MM.1S (cell line): ENCODE results near the gene PRF1.

Experiments
- DNase-seq: peaks from one replicate; pipeline ENCODE4 v3.0.0-alpha.2; 2015
- H2AFZ ChIP-seq: fragments of 300-600 bp; sonication (generic); 2 replicates; pipeline ENCODE4 v1.6.0; 2016; ENCODE audit warnings: antibody characterized with exemption, low read length
- H3F3A ChIP-seq: fragments of 300-600 bp; sonication (generic); 2 replicates; pipeline ENCODE4 v1.6.1; 2016; ENCODE audit warnings: mild to moderate bottlenecking, antibody characterized with exemption, low read length, moderate library complexity, mixed read lengths; ENCODE audit not compliant: insufficient read depth
- H3K27ac ChIP-seq: fragments of 300-600 bp; sonication (generic); 2 replicates; pipeline ENCODE4 v1.5.1; 2016; ENCODE audit warnings: mild to moderate bottlenecking, low read length
- H3K27me3 ChIP-seq: fragments of 300-600 bp; sonication (generic); replicated peaks from 2 replicates; pipeline ENCODE4 v1.6.0; 2016; ENCODE audit warnings: low read length; ENCODE audit not compliant: insufficient read depth
- H3K36me3 ChIP-seq: fragments of 300-600 bp; sonication (generic); replicated peaks from 2 replicates; pipeline ENCODE4 v1.6.1; 2016; ENCODE audit warnings: mild to moderate bottlenecking, low read length, mixed read lengths; ENCODE audit not compliant: insufficient read depth
- H3K4me1 ChIP-seq: fragments of 300-600 bp; sonication (generic); 2 replicates; pipeline ENCODE4 v1.6.1; 2016; ENCODE audit warnings: low read length, mixed read lengths
- H3K4me2 ChIP-seq: fragments of 300-600 bp; sonication (generic); 2 replicates; pipeline ENCODE4 v1.6.0; 2016; ENCODE audit warnings: low read depth, low read length
- H3K4me3 ChIP-seq: fragments of 300-600 bp; sonication (generic); 2 replicates; pipeline ENCODE4 v1.5.1; 2016; ENCODE audit warnings: low read length, mixed read lengths
- H3K79me2 ChIP-seq: fragments of 300-600 bp; sonication (generic); 2 replicates; pipeline ENCODE4 v1.6.1; 2016; ENCODE audit warnings: mixed run types, low read length, mixed read lengths
- H3K9ac ChIP-seq: fragments of 300-600 bp; sonication (generic); 2 replicates; pipeline ENCODE4 v1.6.1; 2016; ENCODE audit warnings: low read length, mixed read lengths
- H3K9me2 ChIP-seq: fragments of 300-600 bp; sonication (generic); replicated peaks from 2 replicates; pipeline ENCODE4 v1.6.1; 2016; ENCODE audit warnings: mild to moderate bottlenecking, low read length, mixed read lengths; ENCODE audit not compliant: insufficient read depth
- H3K9me3 ChIP-seq: fragments of 300-600 bp; sonication (generic); replicated peaks from 2 replicates; pipeline ENCODE4 v1.6.1; 2016; ENCODE audit warnings: mild to moderate bottlenecking, low read length, mixed read lengths; ENCODE audit not compliant: insufficient read depth
- H4K20me1 ChIP-seq: fragments of 300-600 bp; sonication (generic); 2 replicates; pipeline ENCODE4 v1.6.1; 2016; ENCODE audit warnings: mild to moderate bottlenecking, low read length, moderate library complexity, mixed read lengths; ENCODE audit not compliant: insufficient read depth
- CTCF ChIP-seq: fragments of 300-600 bp; sonication (generic); IDR thresholded peaks from 2 replicates; pipeline ENCODE4 v1.5.1; 2016; ENCODE audit warnings: antibody characterized with exemption, low read length, mixed read lengths
- EZH2 ChIP-seq: fragments of 300-600 bp; sonication (generic); optimal IDR thresholded peaks from 2 replicates; pipeline ENCODE3; 2017; ENCODE audit warnings: low read depth, mild to moderate bottlenecking, antibody characterized with exemption, low read length, mixed read lengths
- EZH2phosphoT487 ChIP-seq: fragments of 300-600 bp; sonication (generic); IDR thresholded peaks from 2 replicates; pipeline ENCODE4 v1.6.1; 2018; ENCODE audit warnings: antibody characterized with exemption, low read length

PRF1 gene

GRCh38 chr10:70571236-70571635 lies 31.3 kb downstream of the PRF1 start:
- Histone ChIP-seq H3K9me2 (no peaks in the 10 kb centered on the region), H3K36me3 (peaks cover 3% of the 10 kb centered on the region; the same call in 1 of the 2 replicates), H2AFZ (no peak overlapping the region), H3K4me2 (no peak overlapping the region), H4K20me1 (no peaks in the 10 kb centered on the region), H3K27me3 (no peaks in the 10 kb centered on the region), H3K4me1 (peaks cover 25% of the 10 kb centered on the region), H3K9ac (no peak overlapping the region), H3K79me2 (no peaks in the 10 kb centered on the region), H3K27ac (no peak overlapping the region), H3K9me3 (no peaks in the 10 kb centered on the region), H3K4me3 (no peak overlapping the region), H3F3A (peaks cover 27% of the 10 kb centered on the region)
- no peak for TF ChIP-seq CTCF
- no peak for TF ChIP-seq EZH2phosphoT487
- TF ChIP-seq EZH2, result no peak
- DNase-seq, result no peak

- Histone ChIP-seq H3K36me3 (peaks cover 3% of the 10 kb centered on the region), H3K4me2 (no peak overlapping the region), H3K9me2 (no peaks in the 10 kb centered on the region), H3K27me3 (no peaks in the 10 kb centered on the region), H3K9me3 (no peaks in the 10 kb centered on the region), H3K9ac (no peak overlapping the region), H3K79me2 (no peaks in the 10 kb centered on the region), H3K4me3 (no peak overlapping the region), H4K20me1 (no peaks in the 10 kb centered on the region), H3F3A (peaks cover 9% of the 10 kb centered on the region; the same call in 1 of the 2 replicates), H2AFZ (no peak overlapping the region), H3K4me1 (peaks cover 9% of the 10 kb centered on the region; the same call in 1 of the 2 replicates), H3K27ac (no peak overlapping the region)
- DNase-seq, result no peak
- no peak for TF ChIP-seq EZH2
- no peak for TF ChIP-seq CTCF
- no peak for TF ChIP-seq EZH2phosphoT487
These were observed 33.6 kb downstream of the PRF1 start for GRCh38 chr10:70568781-70569495.

- Histone ChIP-seq H3K4me3 (no peak overlapping the region), H3F3A (peaks cover 1% of the 10 kb centered on the region; the same call in 1 of the 2 replicates), H3K9ac (no peak overlapping the region), H3K4me2 (no peak overlapping the region), H3K9me2 (no peaks in the 10 kb centered on the region), H3K4me1 (0 out of 2 replicates have a peak, but pooled peaks cover 1% of the 10 kb centered on the region), H3K27me3 (no peaks in the 10 kb centered on the region), H3K79me2 (no peaks in the 10 kb centered on the region), H4K20me1 (no peaks in the 10 kb centered on the region), H3K36me3 (peaks cover 3% of the 10 kb centered on the region), H3K9me3 (no peaks in the 10 kb centered on the region), H3K27ac (no peak overlapping the region), H2AFZ (no peak overlapping the region)
- DNase-seq, result no peak
- TF ChIP-seq EZH2phosphoT487 (no peak), EZH2 (no peak), CTCF (no peak)
These were observed 34.4 kb downstream of the PRF1 start for GRCh38 chr10:70568113-70568512.
